Measurements from ENCODE around the gene DGKI. TPM values are rescaled to one million over a fixed set of nuclear protein-coding genes. Genes with fewer than 3 reads are reported as not detected.

Gene DGKI
- total and polyA plus RNA-seq, 9 of the 15 experiments (the other 6 are each of a cell fraction or from before 2014, with no cell fraction given): 0.11 to 0.54 (median 0.15) TPM; not detected in 5

- TF ChIP-seq GTF2E2 (tag; IDR thresholded peaks at IDR 0.05) (no peak), TRIM28 (IDR thresholded peaks at IDR 0.05) (no peak), FOXJ2 (tag; IDR thresholded peaks at IDR 0.05) (no peak), TFAP4 (CRISPR knock-in tag; IDR thresholded peaks at IDR 0.05; ENCODE audit: borderline replicate concordance) (no peak), DDX20 (tag; IDR thresholded peaks at IDR 0.05; ENCODE audit: low read depth) (no peak), CC2D1A (IDR thresholded peaks at IDR 0.05) (no peak), POLR2AphosphoS5 (IDR thresholded peaks at IDR 0.05; ENCODE audit: control insufficient read depth, insufficient read depth, low read depth, low read length) (no peak), ZZZ3 (IDR thresholded peaks at IDR 0.05) (no peak), BCOR (IDR thresholded peaks at IDR 0.05) (no peak)
Measured at GRCh38 chr7:137402536-137403352, 444.0 kb downstream of the DGKI start (continued).
